BJ (cell line): ENCODE results near the gene DNASE1L1. TPM values are rescaled to one million over a fixed set of nuclear protein-coding genes. Genes with fewer than 3 reads are reported as not detected.

Source experiments
- CTCF ChIA-PET: fragments of 350-600 bp; formaldehyde crosslinking; extraction: SDS; loops from one replicate; lab custom pipeline; 2021; ENCODE audit warnings: antibody characterized with exemption, inconsistent platforms; lab: Yijun Ruan, JAX
- POLR2A ChIA-PET: fragments of 300-600 bp; sonication (Branson Sonifier 250); formaldehyde crosslinking; extraction: SDS; loops from one replicate; lab custom pipeline; 2021; ENCODE audit warnings: antibody characterized with exemption; lab: Charles Lee
- DNase-seq: peaks from one replicate; pipeline ENCODE4 v3.0.0-alpha.2; 2011; ENCODE audit warnings: low read depth
- H3K27me3 ChIP-seq: 2 replicates; pipeline ENCODE4 v1.6.0; 2011; ENCODE audit warnings: low read length; ENCODE audit not compliant: control insufficient read depth, insufficient read depth
- H3K36me3 ChIP-seq: 2 replicates; pipeline ENCODE4 v1.5.1; 2011; ENCODE audit warnings: low read length; ENCODE audit not compliant: control insufficient read depth, insufficient read depth
- H3K4me3 ChIP-seq: 2 replicates; pipeline ENCODE4 v1.5.1; 2011; ENCODE audit warnings: low read depth, mild to moderate bottlenecking, control low read depth, low read length
- polyA plus RNA-seq: library from polyadenylated mRNA; depleted of rRNA; stranded (reverse); fragments of >200 nt; gene quantifications from 2 replicates; pipeline ENCODE4 v1.2.3, GENCODE V29; 2011
- TF ChIP-seq, protein P1 (sequence below): IDR thresholded peaks from 2 replicates; pipeline ENCODE4 v1.5.1; 2011; ENCODE audit warnings: low read depth, mild to moderate bottlenecking, control low read depth, inconsistent platforms, low read length, moderate library complexity; ENCODE audit not compliant: insufficient read depth

The DNASE1L1 gene
- polyA plus RNA-seq, 1 experiment: 63.5 TPM

DNA sequence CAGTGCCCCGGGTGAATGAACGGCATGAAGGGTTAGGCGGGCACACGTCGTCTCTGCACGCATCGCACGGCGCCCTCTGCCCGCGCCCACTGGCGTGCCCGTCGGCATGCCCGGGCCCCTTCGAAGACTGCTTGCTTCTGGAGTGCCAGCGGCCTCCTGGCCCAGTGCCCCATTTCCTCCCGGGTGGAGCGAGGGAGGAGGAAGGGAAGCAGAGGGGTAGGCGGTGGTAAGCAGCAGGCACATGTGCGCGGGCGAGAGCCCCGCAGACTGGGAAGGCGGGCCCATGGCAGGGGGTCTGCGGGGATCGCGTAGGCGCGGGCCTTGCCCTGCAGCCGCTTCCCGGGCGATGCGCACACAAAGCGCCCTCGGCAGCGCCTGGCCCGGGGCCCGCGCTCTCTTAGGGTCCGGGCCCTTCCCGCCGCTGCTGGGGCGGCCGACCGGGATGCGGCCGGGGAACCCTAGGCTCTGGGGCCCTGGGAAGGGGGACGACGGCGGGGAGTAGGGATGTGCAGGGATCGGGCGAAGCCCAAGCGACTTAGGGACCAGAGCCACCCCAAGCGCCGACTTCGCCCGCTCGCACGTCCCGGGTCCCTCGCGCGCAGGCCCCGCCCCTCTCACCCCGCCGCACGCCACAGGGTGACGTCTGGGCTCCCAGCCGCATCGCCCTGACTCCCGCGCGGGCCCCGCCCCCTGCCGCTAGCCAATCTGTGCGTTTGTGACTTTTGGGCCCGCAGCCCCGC is 30.8 kb downstream of the DNASE1L1 start:
- DNase-seq: no peak
- TF ChIP-seq, protein P1, sequence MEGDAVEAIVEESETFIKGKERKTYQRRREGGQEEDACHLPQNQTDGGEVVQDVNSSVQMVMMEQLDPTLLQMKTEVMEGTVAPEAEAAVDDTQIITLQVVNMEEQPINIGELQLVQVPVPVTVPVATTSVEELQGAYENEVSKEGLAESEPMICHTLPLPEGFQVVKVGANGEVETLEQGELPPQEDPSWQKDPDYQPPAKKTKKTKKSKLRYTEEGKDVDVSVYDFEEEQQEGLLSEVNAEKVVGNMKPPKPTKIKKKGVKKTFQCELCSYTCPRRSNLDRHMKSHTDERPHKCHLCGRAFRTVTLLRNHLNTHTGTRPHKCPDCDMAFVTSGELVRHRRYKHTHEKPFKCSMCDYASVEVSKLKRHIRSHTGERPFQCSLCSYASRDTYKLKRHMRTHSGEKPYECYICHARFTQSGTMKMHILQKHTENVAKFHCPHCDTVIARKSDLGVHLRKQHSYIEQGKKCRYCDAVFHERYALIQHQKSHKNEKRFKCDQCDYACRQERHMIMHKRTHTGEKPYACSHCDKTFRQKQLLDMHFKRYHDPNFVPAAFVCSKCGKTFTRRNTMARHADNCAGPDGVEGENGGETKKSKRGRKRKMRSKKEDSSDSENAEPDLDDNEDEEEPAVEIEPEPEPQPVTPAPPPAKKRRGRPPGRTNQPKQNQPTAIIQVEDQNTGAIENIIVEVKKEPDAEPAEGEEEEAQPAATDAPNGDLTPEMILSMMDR: 0 out of 2 replicates have a peak, but pooled peaks have one; percentile 7
- H3K36me3 ChIP-seq: peaks cover 6% of the 10 kb centered on the region; the same call in 1 of the 2 replicates
- H3K27me3 ChIP-seq: no peaks in the 10 kb centered on the region
- ChIA-PET CTCF (no interaction called here), POLR2A (no interaction called here)
- H3K4me3 ChIP-seq: peak overlapping the region; percentile 42

DNA sequence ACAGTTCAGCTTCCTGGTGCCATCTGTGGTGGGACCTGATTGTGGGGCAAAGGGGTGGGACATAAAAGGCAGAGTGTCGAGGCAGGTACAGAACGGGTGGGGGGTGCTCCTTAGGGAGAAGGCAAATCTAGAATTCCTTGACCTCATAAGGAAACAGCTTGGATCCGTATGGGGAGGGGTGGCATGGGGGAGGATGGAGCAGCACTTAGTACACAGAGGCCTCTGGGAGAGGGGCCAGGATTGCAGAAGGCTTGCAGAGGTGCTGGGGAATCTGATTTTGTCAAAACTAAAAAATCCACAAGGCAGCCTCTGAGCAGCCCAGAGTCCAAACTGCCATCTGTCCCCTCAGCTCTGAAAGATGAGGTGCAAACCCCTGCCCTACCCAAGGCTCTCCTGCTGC is 32.3 kb downstream of the DNASE1L1 start:
- Histone ChIP-seq H3K4me3 (no peak overlapping the region), H3K27me3 (no peaks in the 10 kb centered on the region), H3K36me3 (peaks cover 6% of the 10 kb centered on the region; the same call in 1 of the 2 replicates)
- TF ChIP-seq, protein P1: no peak
- no peak for DNase-seq
- ChIA-PET POLR2A (no interaction called here), CTCF (no interaction called here)

DNA sequence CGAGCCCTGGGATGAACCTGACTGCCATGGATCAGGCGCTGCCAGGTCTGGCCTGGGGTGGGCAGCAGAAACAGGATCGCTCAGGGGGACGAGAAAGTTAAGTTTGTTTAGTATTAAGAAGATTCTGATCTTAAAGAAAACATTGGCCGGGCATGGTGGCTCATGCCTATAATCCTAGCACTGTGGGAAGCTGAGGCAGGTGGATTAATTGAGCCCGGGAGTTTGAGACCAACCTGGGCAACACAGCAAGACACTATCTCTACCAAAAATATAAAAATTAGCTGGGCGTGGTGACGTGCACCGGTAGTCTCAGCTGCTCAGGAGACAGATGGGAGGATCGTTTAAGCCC is 33.9 kb downstream of the DNASE1L1 start:
- ChIA-PET CTCF (no interaction called here), POLR2A (no interaction called here)
- peaks cover 2% of the 10 kb centered on the region; the same call in 1 of the 2 replicates for H3K36me3 ChIP-seq
- peak overlapping the region; percentile 39 for H3K4me3 ChIP-seq
- TF ChIP-seq, protein P1: no peak
- no peaks in the 10 kb centered on the region for H3K27me3 ChIP-seq
- DNase-seq: no peak

DNA sequence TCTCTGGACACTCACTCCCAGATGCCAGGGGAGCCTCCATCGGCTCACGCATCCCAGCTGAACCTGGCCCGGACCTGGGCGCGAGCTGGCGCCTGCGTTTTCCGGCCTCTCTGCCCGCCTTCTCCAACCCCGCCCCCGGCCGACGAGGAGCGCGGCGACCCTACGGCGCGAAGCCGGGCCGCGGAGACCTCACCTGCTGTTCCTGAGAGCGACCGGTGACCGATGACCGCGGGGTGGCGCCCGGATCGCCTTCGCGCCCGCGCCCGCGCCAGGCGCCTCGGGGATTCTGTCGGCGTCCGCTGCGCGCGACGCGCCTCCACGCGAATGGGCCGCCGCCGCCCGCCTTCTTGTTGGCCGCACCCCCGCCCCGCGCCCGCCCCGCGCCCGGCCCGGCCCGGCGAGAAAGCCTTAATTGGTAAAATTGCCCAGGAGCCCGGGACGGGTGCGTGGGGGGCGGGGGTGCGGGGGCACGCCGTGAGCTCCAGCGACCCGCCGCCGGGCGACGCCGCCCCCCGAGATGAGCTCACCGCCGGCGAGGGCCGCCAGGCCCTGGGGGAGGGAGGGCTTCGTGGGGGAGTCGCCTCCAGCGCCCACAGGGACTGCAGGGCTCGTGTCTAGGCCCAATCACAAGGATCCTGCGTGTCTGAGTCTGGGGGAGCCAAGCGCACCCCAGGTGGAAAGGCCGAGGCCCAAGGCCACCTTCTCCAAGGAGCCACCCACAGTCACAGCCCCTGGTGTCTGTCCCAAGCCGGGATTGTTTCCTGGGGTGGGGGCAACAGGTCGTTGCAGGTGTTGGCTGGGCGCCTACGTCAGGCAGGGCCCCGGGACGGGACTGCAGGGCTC is 34.5 kb downstream of the DNASE1L1 start, which contains the start of gene FLNA:
TSS of gene FLNA (minus strand) at position 322 of the 843 bp plus-strand sequence. CDS start 3,389 bp downstream, outside the sequence.
- TF ChIP-seq, protein P1: no peak
- peaks cover 5% of the 10 kb centered on the region; the same call in 1 of the 2 replicates for H3K36me3 ChIP-seq
- H3K4me3 ChIP-seq: peak within 1 kb of the TSS; percentile 65
- POLR2A ChIA-PET: no interaction called here
- no peak for DNase-seq
- no peaks in the 10 kb centered on the region for H3K27me3 ChIP-seq
- CTCF ChIA-PET: interaction anchor here (1.1 to 2.3 kb wide), 6 partner anchors 23 to 161 kb away, joined by 3 to 16 read pairs (median 7); partner anchors contain the start of gene RPL10
